SK-N-SH (cell line): ENCODE results near the gene BLOC1S3.

ENCODE experiments used
- CHD2 ChIP-seq: fragments of 150-350 bp; IDR thresholded peaks from 2 replicates; pipeline ENCODE4 v1.6.1; 2018; ENCODE audit warnings: low read length; ENCODE audit not compliant: partially characterized antibody
- EP300 ChIP-seq, 2 experiments: IDR thresholded peaks; 2 replicates each; pipeline versions ENCODE4 v1.4.0 to v1.6.1; 2012; ENCODE audit warnings: borderline replicate concordance in 1 of 2, low read depth in 1 of 2, low read length in 1 of 2
- EZH2phosphoT487 ChIP-seq: fragments of 200-600 bp; sonication (generic); IDR thresholded peaks from 2 replicates; pipeline ENCODE4 v1.6.1; 2017; ENCODE audit warnings: low read depth, mixed run types, mild to moderate bottlenecking, antibody characterized with exemption, moderate library complexity, borderline replicate concordance
- FOXJ3 ChIP-seq: sonication (generic); formaldehyde crosslinking; IDR thresholded peaks from 2 replicates; pipeline ENCODE4 v1.5.1; 2020; ENCODE audit warnings: mild to moderate bottlenecking, missing genetic modification reagents
- GABPA ChIP-seq: IDR thresholded peaks from 2 replicates; pipeline ENCODE4 v1.4.0; 2012; ENCODE audit warnings: low read depth, mild to moderate bottlenecking
- JUND ChIP-seq: IDR thresholded peaks from 2 replicates; pipeline ENCODE4 v1.4.0; 2012
- POLR2AphosphoS5 ChIP-seq: IDR thresholded peaks from 2 replicates; pipeline ENCODE4 v1.6.1; 2012; ENCODE audit warnings: low read depth, low read length
- RFX5 ChIP-seq: IDR thresholded peaks from 2 replicates; pipeline ENCODE4 v1.6.1; 2012; ENCODE audit warnings: mild to moderate bottlenecking, improper control_type of control experiment, low read length
- TAF1 ChIP-seq: IDR thresholded peaks from 2 replicates; pipeline ENCODE4 v1.6.1; 2012; ENCODE audit warnings: low read depth, mild to moderate bottlenecking, low read length, moderate library complexity, borderline replicate concordance
- TF ChIP-seq, protein P1 (sequence below): fragments of 150-350 bp; IDR thresholded peaks from 2 replicates; pipeline ENCODE4 v1.6.1; 2017; ENCODE audit warnings: antibody characterized with exemption, low read length, low read depth, borderline replicate concordance
- TF ChIP-seq, protein P2 (sequence below): IDR thresholded peaks from 2 replicates; pipeline ENCODE4 v1.4.0; 2012; ENCODE audit warnings: low read depth, borderline replicate concordance
- TF ChIP-seq, protein P3 (sequence below): fragments of 200-600 bp; sonication (generic); IDR thresholded peaks from 2 replicates; pipeline ENCODE4 v1.6.1; 2017; ENCODE audit warnings: antibody characterized with exemption, mild to moderate bottlenecking, moderate library complexity
- TF ChIP-seq, protein P4 (sequence below): fragments of 150-350 bp; IDR thresholded peaks from 2 replicates; pipeline ENCODE4 v1.6.1; 2016; ENCODE audit warnings: mild to moderate bottlenecking, low read depth, low read length
- TF ChIP-seq, protein P5 (sequence below): IDR thresholded peaks from 2 replicates; pipeline ENCODE4 v1.4.0; 2012; ENCODE audit warnings: low read depth

DNA sequence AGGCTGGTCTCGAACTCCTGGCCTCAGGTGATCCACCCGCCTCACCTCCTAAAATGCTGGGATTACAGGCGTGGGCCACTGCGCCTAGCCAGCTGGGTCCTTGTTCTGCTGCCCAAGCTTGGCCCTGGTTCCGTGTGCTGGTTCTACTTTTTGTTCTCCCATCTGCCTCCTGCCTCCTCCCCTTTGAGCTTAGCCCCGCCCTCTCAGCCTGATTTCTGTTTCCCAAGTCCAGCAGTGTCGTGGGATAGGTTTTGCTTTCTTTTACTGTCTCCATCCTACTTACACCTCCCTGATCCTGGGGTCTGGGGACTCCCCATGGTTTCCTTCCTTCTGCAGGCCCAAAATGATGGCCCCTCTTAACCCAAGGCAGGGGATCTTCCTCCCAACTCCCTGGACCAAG, 2.4 kb downstream of the BLOC1S3 start:
- TF ChIP-seq, protein P1, sequence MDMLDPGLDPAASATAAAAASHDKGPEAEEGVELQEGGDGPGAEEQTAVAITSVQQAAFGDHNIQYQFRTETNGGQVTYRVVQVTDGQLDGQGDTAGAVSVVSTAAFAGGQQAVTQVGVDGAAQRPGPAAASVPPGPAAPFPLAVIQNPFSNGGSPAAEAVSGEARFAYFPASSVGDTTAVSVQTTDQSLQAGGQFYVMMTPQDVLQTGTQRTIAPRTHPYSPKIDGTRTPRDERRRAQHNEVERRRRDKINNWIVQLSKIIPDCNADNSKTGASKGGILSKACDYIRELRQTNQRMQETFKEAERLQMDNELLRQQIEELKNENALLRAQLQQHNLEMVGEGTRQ: no peak
- TF ChIP-seq, protein P2, sequence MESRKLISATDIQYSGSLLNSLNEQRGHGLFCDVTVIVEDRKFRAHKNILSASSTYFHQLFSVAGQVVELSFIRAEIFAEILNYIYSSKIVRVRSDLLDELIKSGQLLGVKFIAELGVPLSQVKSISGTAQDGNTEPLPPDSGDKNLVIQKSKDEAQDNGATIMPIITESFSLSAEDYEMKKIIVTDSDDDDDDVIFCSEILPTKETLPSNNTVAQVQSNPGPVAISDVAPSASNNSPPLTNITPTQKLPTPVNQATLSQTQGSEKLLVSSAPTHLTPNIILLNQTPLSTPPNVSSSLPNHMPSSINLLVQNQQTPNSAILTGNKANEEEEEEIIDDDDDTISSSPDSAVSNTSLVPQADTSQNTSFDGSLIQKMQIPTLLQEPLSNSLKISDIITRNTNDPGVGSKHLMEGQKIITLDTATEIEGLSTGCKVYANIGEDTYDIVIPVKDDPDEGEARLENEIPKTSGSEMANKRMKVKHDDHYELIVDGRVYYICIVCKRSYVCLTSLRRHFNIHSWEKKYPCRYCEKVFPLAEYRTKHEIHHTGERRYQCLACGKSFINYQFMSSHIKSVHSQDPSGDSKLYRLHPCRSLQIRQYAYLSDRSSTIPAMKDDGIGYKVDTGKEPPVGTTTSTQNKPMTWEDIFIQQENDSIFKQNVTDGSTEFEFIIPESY: no peak
- TF ChIP-seq POLR2AphosphoS5 (no peak), JUND (no peak), EP300 (IDR thresholded peaks at IDR 0.05; ENCODE audit: borderline replicate concordance in 1 of 2, low read depth in 1 of 2, low read length in 1 of 2) (no peak), EZH2phosphoT487 (no peak), CHD2 (no peak), GABPA (no peak), TAF1 (no peak), RFX5 (no peak), FOXJ3 (CRISPR knock-in tag) (no peak)
- TF ChIP-seq, protein P3, sequence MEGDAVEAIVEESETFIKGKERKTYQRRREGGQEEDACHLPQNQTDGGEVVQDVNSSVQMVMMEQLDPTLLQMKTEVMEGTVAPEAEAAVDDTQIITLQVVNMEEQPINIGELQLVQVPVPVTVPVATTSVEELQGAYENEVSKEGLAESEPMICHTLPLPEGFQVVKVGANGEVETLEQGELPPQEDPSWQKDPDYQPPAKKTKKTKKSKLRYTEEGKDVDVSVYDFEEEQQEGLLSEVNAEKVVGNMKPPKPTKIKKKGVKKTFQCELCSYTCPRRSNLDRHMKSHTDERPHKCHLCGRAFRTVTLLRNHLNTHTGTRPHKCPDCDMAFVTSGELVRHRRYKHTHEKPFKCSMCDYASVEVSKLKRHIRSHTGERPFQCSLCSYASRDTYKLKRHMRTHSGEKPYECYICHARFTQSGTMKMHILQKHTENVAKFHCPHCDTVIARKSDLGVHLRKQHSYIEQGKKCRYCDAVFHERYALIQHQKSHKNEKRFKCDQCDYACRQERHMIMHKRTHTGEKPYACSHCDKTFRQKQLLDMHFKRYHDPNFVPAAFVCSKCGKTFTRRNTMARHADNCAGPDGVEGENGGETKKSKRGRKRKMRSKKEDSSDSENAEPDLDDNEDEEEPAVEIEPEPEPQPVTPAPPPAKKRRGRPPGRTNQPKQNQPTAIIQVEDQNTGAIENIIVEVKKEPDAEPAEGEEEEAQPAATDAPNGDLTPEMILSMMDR: no peak
- TF ChIP-seq, protein P4, sequence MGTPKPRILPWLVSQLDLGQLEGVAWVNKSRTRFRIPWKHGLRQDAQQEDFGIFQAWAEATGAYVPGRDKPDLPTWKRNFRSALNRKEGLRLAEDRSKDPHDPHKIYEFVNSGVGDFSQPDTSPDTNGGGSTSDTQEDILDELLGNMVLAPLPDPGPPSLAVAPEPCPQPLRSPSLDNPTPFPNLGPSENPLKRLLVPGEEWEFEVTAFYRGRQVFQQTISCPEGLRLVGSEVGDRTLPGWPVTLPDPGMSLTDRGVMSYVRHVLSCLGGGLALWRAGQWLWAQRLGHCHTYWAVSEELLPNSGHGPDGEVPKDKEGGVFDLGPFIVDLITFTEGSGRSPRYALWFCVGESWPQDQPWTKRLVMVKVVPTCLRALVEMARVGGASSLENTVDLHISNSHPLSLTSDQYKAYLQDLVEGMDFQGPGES: no peak
- TF ChIP-seq, protein P5, sequence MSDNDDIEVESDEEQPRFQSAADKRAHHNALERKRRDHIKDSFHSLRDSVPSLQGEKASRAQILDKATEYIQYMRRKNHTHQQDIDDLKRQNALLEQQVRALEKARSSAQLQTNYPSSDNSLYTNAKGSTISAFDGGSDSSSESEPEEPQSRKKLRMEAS: no peak
